Gastrocnemius medialis (tissue), 4 donors: ENCODE results near the gene GPRC5B.

ENCODE experiments used
- POLR2A ChIP-seq, 2 donors: fragments of 450-650 bp; IDR thresholded peaks; one replicate each; pipeline ENCODE4 v1.6.1; 2017; ENCODE audit warnings: antibody characterized with exemption in 2 of 2, mild to moderate bottlenecking in 2 of 2, moderate library complexity in 2 of 2
- TF ChIP-seq, protein P1 (sequence below), 5 experiments: fragments of 450-650 bp in 3 of 5; fragments of 200-600 bp in 2 of 5; sonication (generic) in 2 of 5; IDR thresholded peaks in 4 of 5; conservative IDR thresholded peaks in 1 of 5; 1 replicate in 4 of 5; 2 replicates in 1 of 5; pipeline ENCODE4 v1.5.1; 2016 to 2019; ENCODE audit warnings: antibody characterized with exemption in 5 of 5, mild to moderate bottlenecking in 3 of 5, moderate library complexity in 3 of 5

- TF ChIP-seq, protein P1, sequence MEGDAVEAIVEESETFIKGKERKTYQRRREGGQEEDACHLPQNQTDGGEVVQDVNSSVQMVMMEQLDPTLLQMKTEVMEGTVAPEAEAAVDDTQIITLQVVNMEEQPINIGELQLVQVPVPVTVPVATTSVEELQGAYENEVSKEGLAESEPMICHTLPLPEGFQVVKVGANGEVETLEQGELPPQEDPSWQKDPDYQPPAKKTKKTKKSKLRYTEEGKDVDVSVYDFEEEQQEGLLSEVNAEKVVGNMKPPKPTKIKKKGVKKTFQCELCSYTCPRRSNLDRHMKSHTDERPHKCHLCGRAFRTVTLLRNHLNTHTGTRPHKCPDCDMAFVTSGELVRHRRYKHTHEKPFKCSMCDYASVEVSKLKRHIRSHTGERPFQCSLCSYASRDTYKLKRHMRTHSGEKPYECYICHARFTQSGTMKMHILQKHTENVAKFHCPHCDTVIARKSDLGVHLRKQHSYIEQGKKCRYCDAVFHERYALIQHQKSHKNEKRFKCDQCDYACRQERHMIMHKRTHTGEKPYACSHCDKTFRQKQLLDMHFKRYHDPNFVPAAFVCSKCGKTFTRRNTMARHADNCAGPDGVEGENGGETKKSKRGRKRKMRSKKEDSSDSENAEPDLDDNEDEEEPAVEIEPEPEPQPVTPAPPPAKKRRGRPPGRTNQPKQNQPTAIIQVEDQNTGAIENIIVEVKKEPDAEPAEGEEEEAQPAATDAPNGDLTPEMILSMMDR (IDR thresholded peaks at IDR 0.05 in 4 of 5, conservative IDR thresholded peaks at IDR 0.05 in 1 of 5) = no peak
- no peak for TF ChIP-seq POLR2A (IDR thresholded peaks at IDR 0.05)
These were observed 622 bp downstream of the GPRC5B start for GRCh38 chr16:19883966-19884485.
